Prostate gland (tissue), 2 donors: Measurements from ENCODE around the gene ZBTB8B.

Experiments used
- POLR2A ChIP-seq: fragments of 450-650 bp; IDR thresholded peaks from one replicate; pipeline ENCODE4 v1.6.1; 2016; ENCODE audit warnings: antibody characterized with exemption, mild to moderate bottlenecking
- POLR2AphosphoS5 ChIP-seq: sonication (generic); formaldehyde crosslinking; IDR thresholded peaks from one replicate; pipeline ENCODE4 v1.6.1; 2017; ENCODE audit warnings: antibody characterized with exemption
- TF ChIP-seq, protein P1 (sequence below), 4 experiments: fragments of 200-600 bp in 2 of 4; fragments of 450-650 bp in 2 of 4; sonication (generic) in 2 of 4; IDR thresholded peaks; 1 replicate in 3 of 4; 2 replicates in 1 of 4; pipeline ENCODE4 v1.5.1; 2016 to 2019; ENCODE audit warnings: antibody characterized with exemption in 4 of 4, mild to moderate bottlenecking in 2 of 4, moderate library complexity in 2 of 4

DNA sequence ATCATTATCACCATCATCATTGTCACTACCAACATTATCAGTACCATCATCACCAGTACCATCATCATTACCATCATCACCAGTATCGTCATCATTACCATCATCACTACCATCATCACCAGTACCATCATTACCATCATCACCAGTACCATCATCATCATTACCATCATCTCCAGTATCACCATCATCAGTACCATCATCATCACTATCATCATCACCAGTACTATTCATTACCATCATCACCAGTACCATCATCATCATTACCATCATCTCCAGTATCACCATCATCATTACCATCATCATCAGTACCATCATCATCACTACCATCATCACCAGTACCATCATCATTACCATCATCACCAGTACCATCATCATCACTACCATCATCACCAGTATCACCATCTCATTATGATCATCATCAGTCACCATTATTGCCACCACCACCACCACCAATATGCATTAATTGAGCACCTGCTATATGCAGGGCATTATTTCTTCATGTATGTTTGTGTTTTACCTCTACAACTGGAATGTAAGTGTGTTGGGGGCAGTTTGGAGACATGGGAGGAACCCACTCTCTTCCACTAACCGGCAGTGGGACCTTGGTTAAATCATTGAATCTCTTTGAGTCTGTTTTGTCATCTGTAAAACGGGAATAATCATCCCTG lies 7.0 kb downstream of the ZBTB8B start:
- TF ChIP-seq, protein P1, sequence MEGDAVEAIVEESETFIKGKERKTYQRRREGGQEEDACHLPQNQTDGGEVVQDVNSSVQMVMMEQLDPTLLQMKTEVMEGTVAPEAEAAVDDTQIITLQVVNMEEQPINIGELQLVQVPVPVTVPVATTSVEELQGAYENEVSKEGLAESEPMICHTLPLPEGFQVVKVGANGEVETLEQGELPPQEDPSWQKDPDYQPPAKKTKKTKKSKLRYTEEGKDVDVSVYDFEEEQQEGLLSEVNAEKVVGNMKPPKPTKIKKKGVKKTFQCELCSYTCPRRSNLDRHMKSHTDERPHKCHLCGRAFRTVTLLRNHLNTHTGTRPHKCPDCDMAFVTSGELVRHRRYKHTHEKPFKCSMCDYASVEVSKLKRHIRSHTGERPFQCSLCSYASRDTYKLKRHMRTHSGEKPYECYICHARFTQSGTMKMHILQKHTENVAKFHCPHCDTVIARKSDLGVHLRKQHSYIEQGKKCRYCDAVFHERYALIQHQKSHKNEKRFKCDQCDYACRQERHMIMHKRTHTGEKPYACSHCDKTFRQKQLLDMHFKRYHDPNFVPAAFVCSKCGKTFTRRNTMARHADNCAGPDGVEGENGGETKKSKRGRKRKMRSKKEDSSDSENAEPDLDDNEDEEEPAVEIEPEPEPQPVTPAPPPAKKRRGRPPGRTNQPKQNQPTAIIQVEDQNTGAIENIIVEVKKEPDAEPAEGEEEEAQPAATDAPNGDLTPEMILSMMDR (IDR thresholded peaks at IDR 0.05), result no peak
- TF ChIP-seq POLR2A, result no peak
- TF ChIP-seq POLR2AphosphoS5, result no peak
